Left forelimb (tissue), 1 donor: ENCODE data around the gene ZNF740.
"Not testable (repeated sequence)": the region's sequence is repeated elsewhere in the genome, so short reads cannot be mapped to it uniquely, and the experiment has no call there.

ENCODE experiments used
- DNase-seq: peaks from one replicate; pipeline ENCODE4 v3.0.0-alpha.2; 2018; ENCODE audit warnings: low spot score

The ZNF740 gene

GRCh38 chr12:53173085-53173715, 7.3 kb upstream of the ZNF740 start:
- no peak for DNase-seq

- no peak for DNase-seq
Measured at GRCh38 chr12:53174881-53175491, 5.5 kb upstream of the ZNF740 start.

- no peak for DNase-seq
Measured at GRCh38 chr12:53176750-53177149, 3.8 kb upstream of the ZNF740 start.

GRCh38 chr12:53177447-53177846, 3.1 kb upstream of the ZNF740 start:
- not testable (repeated sequence) for DNase-seq

GRCh38 chr12:53178803-53179202, 1.7 kb upstream of the ZNF740 start:
- DNase-seq: not testable (repeated sequence)

- peak; percentile 53 for DNase-seq
Measured at GRCh38 chr12:53179687-53180219, 769 bp upstream of the ZNF740 start.

GRCh38 chr12:53180931-53181645, 566 bp downstream of the ZNF740 start:
- no peak for DNase-seq

GRCh38 chr12:53181935-53182334, 1.4 kb downstream of the ZNF740 start:
- peak; percentile 30 for DNase-seq

- no peak for DNase-seq
Measured at GRCh38 chr12:53182903-53183302, 2.4 kb downstream of the ZNF740 start.

GRCh38 chr12:53184828-53185227, 4.3 kb downstream of the ZNF740 start:
- DNase-seq: no peak

- DNase-seq: no peak
Measured at GRCh38 chr12:53185582-53186153, 5.1 kb downstream of the ZNF740 start.

- DNase-seq: no peak
Measured at GRCh38 chr12:53186745-53187144, 6.2 kb downstream of the ZNF740 start.

- no peak for DNase-seq
Measured at GRCh38 chr12:53187145-53187899, 6.8 kb downstream of the ZNF740 start.

GRCh38 chr12:53190108-53190729, 9.7 kb downstream of the ZNF740 start:
- no peak for DNase-seq

GRCh38 chr12:53191096-53191884, 10.8 kb downstream of the ZNF740 start:
- no peak for DNase-seq

- DNase-seq: no peak
Measured at GRCh38 chr12:53191885-53192530, 11.5 kb downstream of the ZNF740 start.

GRCh38 chr12:53192531-53193021, 12.1 kb downstream of the ZNF740 start:
- DNase-seq: no peak

- no peak for DNase-seq
Measured at GRCh38 chr12:53193040-53193439, 12.5 kb downstream of the ZNF740 start.

GRCh38 chr12:53193985-53194716, 13.6 kb downstream of the ZNF740 start:
- no peak for DNase-seq
